HEK293 (cell line): ENCODE measurements around the gene NAALADL2.
"Not testable (repeated sequence)": the region's sequence is repeated elsewhere in the genome, so short reads cannot be mapped to it uniquely, and the experiment has no call there.

ENCODE experiments used
- CTCF ChIA-PET: fragments of 350-600 bp; formaldehyde crosslinking; extraction: SDS; loops from one replicate; lab custom pipeline; 2021; ENCODE audit warnings: antibody characterized with exemption; lab: Yijun Ruan, JAX
- POLR2A ChIA-PET: fragments of 300-600 bp; formaldehyde crosslinking; extraction: SDS; loops from one replicate; lab custom pipeline; 2020; ENCODE audit warnings: antibody characterized with exemption, inconsistent platforms; lab: Yijun Ruan, JAX
- H3K27ac ChIP-seq: fragments of 200-500 bp; sonication (Bioruptor generic); 2 replicates; pipeline ENCODE4 v1.5.1; 2014; ENCODE audit warnings: low read depth, low read length, control low read depth, inconsistent platforms; ENCODE audit errors: extremely low read depth
- H3K36me3 ChIP-seq, 2 experiments: fragments of 200-500 bp in 1 of 2; sonication (Bioruptor generic) in 1 of 2; 1 replicate in 1 of 2; 2 replicates in 1 of 2; pipeline ENCODE4 v1.5.1; 2014 to 2017; ENCODE audit warnings: inconsistent platforms in 2 of 2, low read length in 2 of 2; ENCODE audit not compliant: control insufficient read depth in 2 of 2, insufficient read depth in 1 of 2
- H3K4me1 ChIP-seq: fragments of 200-500 bp; sonication (Bioruptor generic); 2 replicates; pipeline ENCODE4 v1.5.1; 2014; ENCODE audit warnings: mild to moderate bottlenecking, low read length, inconsistent platforms; ENCODE audit not compliant: control insufficient read depth, insufficient read depth
- H3K4me3 ChIP-seq: 2 replicates; pipeline ENCODE4 v1.5.1; 2011; ENCODE audit warnings: low read depth, mild to moderate bottlenecking, control low read depth, low read length, moderate library complexity
- H3K9me3 ChIP-seq: fragments of 200-500 bp; sonication (Bioruptor generic); 2 replicates; pipeline ENCODE4 v1.5.1; 2014; ENCODE audit warnings: low read depth, low read length, inconsistent platforms; ENCODE audit not compliant: control insufficient read depth, insufficient read depth
- EGR2 ChIP-seq: fragments of 450-650 bp; formaldehyde crosslinking; IDR thresholded peaks from 2 replicates; pipeline ENCODE4 v1.5.1; 2016; ENCODE audit warnings: low read depth, missing biosample characterization, missing genetic modification characterization
- GLIS2 ChIP-seq: fragments of 450-650 bp; formaldehyde crosslinking; IDR thresholded peaks from 2 replicates; pipeline ENCODE4 v1.5.1; 2016; ENCODE audit warnings: missing biosample characterization, missing genetic modification characterization
- KLF7 ChIP-seq: fragments of 450-650 bp; formaldehyde crosslinking; IDR thresholded peaks from 2 replicates; pipeline ENCODE4 v1.5.1; 2016; ENCODE audit warnings: missing biosample characterization, missing genetic modification characterization, borderline replicate concordance
- ZBTB48 ChIP-seq: fragments of 450-650 bp; formaldehyde crosslinking; IDR thresholded peaks from 2 replicates; pipeline ENCODE4 v1.5.1; 2016; ENCODE audit warnings: missing biosample characterization, missing genetic modification characterization
- ZBTB7A ChIP-seq: fragments of 450-650 bp; formaldehyde crosslinking; IDR thresholded peaks from 2 replicates; pipeline ENCODE4 v1.5.1; 2016; ENCODE audit warnings: low read depth, missing biosample characterization, missing genetic modification characterization
- ZNF114 ChIP-seq: fragments of 450-650 bp; formaldehyde crosslinking; IDR thresholded peaks from 2 replicates; pipeline ENCODE4 v1.5.0; 2017; ENCODE audit warnings: missing biosample characterization, missing genetic modification characterization
- ZNF169 ChIP-seq: fragments of 450-650 bp; formaldehyde crosslinking; IDR thresholded peaks from 2 replicates; pipeline ENCODE4 v1.5.1; 2016; ENCODE audit warnings: missing biosample characterization, missing genetic modification characterization
- ZNF354C ChIP-seq: fragments of 450-650 bp; formaldehyde crosslinking; IDR thresholded peaks from 2 replicates; pipeline ENCODE4 v1.5.1; 2016; ENCODE audit warnings: missing biosample characterization, missing genetic modification characterization, low read depth, borderline replicate concordance
- ZNF416 ChIP-seq: fragments of 450-650 bp; formaldehyde crosslinking; IDR thresholded peaks from 2 replicates; pipeline ENCODE4 v1.5.1; 2016; ENCODE audit warnings: missing biosample characterization, missing genetic modification characterization
- ZNF571 ChIP-seq: fragments of 450-650 bp; formaldehyde crosslinking; IDR thresholded peaks from 2 replicates; pipeline ENCODE4 v1.5.0; 2017; ENCODE audit warnings: missing biosample characterization, missing genetic modification characterization
- ZNF670 ChIP-seq: fragments of 450-650 bp; formaldehyde crosslinking; IDR thresholded peaks from 2 replicates; pipeline ENCODE4 v1.5.1; 2016; ENCODE audit warnings: missing biosample characterization, missing genetic modification characterization, low read depth
- ZNF785 ChIP-seq: fragments of 450-650 bp; formaldehyde crosslinking; IDR thresholded peaks from 2 replicates; pipeline ENCODE4 v1.5.1; 2016; ENCODE audit warnings: missing biosample characterization, missing genetic modification characterization
- ZSCAN30 ChIP-seq: fragments of 450-650 bp; IDR thresholded peaks from 2 replicates; pipeline ENCODE4 v1.5.1; 2018; ENCODE audit warnings: missing biosample characterization, mild to moderate bottlenecking, missing genetic modification characterization, moderate library complexity
- TF ChIP-seq, protein P1 (sequence below): fragments of 450-650 bp; formaldehyde crosslinking; IDR thresholded peaks from 2 replicates; pipeline ENCODE4 v1.5.1; 2016; ENCODE audit warnings: missing biosample characterization, missing genetic modification characterization
- TF ChIP-seq, protein P2 (sequence below): fragments of 450-650 bp; formaldehyde crosslinking; IDR thresholded peaks from 2 replicates; pipeline ENCODE4 v1.5.1; 2017; ENCODE audit warnings: missing biosample characterization, missing genetic modification characterization
- TF ChIP-seq, protein P3 (sequence below): fragments of 450-650 bp; formaldehyde crosslinking; conservative IDR thresholded peaks from 2 replicates; pipeline ENCODE4 v1.5.1; 2016; ENCODE audit warnings: low read depth, missing biosample characterization, missing genetic modification characterization
- TF ChIP-seq, protein P4 (sequence below): fragments of 450-650 bp; formaldehyde crosslinking; IDR thresholded peaks from 2 replicates; pipeline ENCODE4 v1.5.1; 2016; ENCODE audit warnings: missing biosample characterization, missing genetic modification characterization
- TF ChIP-seq, protein P5 (sequence below): fragments of 450-650 bp; formaldehyde crosslinking; IDR thresholded peaks from 2 replicates; pipeline ENCODE4 v1.5.1; 2016; ENCODE audit warnings: missing biosample characterization, missing genetic modification characterization
- TF ChIP-seq, protein P6 (sequence below): fragments of 450-650 bp; formaldehyde crosslinking; IDR thresholded peaks from 2 replicates; pipeline ENCODE4 v1.5.1; 2016; ENCODE audit warnings: missing biosample characterization, missing genetic modification characterization
- TF ChIP-seq, protein P7 (sequence below): fragments of 450-650 bp; formaldehyde crosslinking; IDR thresholded peaks from 2 replicates; pipeline ENCODE4 v1.5.1; 2016; ENCODE audit warnings: missing biosample characterization, missing genetic modification characterization, low read depth

Gene NAALADL2

DNA sequence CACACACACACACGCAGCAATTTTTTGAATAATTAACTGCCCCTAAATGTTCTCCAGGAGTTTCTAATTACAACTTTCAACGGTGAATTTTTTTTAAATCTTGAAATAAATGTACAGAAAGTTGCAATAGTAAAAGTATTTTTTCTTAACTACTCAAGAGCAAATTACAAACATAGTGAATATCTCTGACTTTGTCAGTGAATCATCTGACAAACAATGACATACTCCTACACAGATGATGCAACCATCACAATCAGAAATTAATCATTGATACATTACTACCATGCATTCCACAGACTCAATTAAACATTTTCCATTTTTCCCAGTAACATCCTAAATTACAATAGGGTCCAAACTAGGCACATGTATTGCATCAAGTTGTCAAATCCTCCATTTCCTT is 597.3 kb downstream of the NAALADL2 start (continued):
- TF ChIP-seq, protein P1, sequence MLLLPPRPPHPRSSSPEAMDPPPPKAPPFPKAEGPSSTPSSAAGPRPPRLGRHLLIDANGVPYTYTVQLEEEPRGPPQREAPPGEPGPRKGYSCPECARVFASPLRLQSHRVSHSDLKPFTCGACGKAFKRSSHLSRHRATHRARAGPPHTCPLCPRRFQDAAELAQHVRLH, result no peak
- TF ChIP-seq ZBTB48 (tag by site-specific recombination) (no peak), ZBTB7A (tag by site-specific recombination) (no peak), KLF7 (tag by site-specific recombination) (no peak), EGR2 (tag by site-specific recombination) (no peak), ZNF354C (no peak)
- TF ChIP-seq, protein P2, sequence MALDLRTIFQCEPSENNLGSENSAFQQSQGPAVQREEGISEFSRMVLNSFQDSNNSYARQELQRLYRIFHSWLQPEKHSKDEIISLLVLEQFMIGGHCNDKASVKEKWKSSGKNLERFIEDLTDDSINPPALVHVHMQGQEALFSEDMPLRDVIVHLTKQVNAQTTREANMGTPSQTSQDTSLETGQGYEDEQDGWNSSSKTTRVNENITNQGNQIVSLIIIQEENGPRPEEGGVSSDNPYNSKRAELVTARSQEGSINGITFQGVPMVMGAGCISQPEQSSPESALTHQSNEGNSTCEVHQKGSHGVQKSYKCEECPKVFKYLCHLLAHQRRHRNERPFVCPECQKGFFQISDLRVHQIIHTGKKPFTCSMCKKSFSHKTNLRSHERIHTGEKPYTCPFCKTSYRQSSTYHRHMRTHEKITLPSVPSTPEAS, result no peak
- TF ChIP-seq, protein P3, sequence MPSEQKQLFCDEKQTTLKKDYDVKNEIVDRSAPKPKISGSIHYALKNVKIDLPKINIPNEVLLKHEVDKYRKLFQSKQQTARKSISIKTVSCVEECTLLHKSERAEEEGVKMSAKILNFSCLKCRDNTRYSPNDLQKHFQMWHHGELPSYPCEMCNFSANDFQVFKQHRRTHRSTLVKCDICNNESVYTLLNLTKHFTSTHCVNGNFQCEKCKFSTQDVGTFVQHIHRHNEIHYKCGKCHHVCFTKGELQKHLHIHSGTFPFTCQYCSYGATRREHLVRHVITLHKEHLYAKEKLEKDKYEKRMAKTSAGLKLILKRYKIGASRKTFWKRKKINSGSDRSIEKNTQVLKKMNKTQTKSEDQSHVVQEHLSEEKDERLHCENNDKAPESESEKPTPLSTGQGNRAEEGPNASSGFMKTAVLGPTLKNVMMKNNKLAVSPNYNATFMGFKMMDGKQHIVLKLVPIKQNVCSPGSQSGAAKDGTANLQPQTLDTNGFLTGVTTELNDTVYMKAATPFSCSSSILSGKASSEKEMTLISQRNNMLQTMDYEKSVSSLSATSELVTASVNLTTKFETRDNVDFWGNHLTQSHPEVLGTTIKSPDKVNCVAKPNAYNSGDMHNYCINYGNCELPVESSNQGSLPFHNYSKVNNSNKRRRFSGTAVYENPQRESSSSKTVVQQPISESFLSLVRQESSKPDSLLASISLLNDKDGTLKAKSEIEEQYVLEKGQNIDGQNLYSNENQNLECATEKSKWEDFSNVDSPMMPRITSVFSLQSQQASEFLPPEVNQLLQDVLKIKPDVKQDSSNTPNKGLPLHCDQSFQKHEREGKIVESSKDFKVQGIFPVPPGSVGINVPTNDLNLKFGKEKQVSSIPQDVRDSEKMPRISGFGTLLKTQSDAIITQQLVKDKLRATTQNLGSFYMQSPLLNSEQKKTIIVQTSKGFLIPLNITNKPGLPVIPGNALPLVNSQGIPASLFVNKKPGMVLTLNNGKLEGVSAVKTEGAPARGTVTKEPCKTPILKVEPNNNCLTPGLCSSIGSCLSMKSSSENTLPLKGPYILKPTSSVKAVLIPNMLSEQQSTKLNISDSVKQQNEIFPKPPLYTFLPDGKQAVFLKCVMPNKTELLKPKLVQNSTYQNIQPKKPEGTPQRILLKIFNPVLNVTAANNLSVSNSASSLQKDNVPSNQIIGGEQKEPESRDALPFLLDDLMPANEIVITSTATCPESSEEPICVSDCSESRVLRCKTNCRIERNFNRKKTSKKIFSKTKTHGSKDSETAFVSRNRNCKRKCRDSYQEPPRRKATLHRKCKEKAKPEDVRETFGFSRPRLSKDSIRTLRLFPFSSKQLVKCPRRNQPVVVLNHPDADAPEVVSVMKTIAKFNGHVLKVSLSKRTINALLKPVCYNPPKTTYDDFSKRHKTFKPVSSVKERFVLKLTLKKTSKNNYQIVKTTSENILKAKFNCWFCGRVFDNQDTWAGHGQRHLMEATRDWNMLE (tag by site-specific recombination), result no peak
- TF ChIP-seq, protein P4, sequence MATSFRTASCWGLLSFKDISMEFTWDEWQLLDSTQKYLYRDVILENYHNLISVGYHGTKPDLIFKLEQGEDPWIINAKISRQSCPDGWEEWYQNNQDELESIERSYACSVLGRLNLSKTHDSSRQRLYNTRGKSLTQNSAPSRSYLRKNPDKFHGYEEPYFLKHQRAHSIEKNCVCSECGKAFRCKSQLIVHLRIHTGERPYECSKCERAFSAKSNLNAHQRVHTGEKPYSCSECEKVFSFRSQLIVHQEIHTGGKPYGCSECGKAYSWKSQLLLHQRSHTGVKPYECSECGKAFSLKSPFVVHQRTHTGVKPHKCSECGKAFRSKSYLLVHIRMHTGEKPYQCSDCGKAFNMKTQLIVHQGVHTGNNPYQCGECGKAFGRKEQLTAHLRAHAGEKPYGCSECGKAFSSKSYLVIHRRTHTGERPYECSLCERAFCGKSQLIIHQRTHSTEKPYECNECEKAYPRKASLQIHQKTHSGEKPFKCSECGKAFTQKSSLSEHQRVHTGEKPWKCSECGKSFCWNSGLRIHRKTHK, result no peak

DNA sequence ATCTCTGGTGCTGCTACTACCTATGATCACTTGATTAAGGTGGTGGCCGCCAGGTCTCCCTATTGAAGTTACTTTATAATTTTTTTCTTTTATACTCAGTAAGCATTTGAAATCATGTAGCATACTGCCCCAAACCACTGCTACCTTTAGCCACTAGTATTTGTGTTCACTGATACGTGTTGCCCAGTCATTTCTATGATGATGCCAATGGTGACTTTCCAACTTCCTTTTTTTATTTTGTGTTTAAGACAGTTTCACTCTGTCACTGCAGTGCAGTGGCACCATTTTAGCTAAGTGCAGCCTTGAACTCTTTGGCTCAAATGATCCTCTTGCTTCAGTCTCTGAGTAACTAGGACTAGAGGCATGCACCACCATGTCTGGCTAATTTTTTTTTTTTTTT is 598.2 kb downstream of the NAALADL2 start:
- no peak for TF ChIP-seq ZNF169 (tag by site-specific recombination)
- no peak for TF ChIP-seq ZNF114
- no peak for TF ChIP-seq ZNF670 (tag by site-specific recombination)
- TF ChIP-seq, protein P5, sequence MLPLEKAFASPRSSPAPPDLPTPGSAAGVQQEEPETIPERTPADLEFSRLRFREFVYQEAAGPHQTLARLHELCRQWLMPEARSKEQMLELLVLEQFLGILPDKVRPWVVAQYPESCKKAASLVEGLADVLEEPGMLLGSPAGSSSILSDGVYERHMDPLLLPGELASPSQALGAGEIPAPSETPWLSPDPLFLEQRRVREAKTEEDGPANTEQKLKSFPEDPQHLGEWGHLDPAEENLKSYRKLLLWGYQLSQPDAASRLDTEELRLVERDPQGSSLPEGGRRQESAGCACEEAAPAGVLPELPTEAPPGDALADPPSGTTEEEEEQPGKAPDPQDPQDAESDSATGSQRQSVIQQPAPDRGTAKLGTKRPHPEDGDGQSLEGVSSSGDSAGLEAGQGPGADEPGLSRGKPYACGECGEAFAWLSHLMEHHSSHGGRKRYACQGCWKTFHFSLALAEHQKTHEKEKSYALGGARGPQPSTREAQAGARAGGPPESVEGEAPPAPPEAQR, result no peak
- TF ChIP-seq GLIS2 (tag by site-specific recombination), result no peak
- TF ChIP-seq, protein P6, sequence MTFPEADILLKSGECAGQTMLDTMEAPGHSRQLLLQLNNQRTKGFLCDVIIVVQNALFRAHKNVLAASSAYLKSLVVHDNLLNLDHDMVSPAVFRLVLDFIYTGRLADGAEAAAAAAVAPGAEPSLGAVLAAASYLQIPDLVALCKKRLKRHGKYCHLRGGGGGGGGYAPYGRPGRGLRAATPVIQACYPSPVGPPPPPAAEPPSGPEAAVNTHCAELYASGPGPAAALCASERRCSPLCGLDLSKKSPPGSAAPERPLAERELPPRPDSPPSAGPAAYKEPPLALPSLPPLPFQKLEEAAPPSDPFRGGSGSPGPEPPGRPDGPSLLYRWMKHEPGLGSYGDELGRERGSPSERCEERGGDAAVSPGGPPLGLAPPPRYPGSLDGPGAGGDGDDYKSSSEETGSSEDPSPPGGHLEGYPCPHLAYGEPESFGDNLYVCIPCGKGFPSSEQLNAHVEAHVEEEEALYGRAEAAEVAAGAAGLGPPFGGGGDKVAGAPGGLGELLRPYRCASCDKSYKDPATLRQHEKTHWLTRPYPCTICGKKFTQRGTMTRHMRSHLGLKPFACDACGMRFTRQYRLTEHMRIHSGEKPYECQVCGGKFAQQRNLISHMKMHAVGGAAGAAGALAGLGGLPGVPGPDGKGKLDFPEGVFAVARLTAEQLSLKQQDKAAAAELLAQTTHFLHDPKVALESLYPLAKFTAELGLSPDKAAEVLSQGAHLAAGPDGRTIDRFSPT (tag by site-specific recombination), result no peak
- TF ChIP-seq ZNF571 (tag by site-specific recombination), result no peak
- no peak for TF ChIP-seq ZSCAN30 (tag by site-specific recombination)
- no peak for TF ChIP-seq ZNF785
- no peak for TF ChIP-seq ZNF416
- no peak for TF ChIP-seq ZBTB7A (tag by site-specific recombination)
- TF ChIP-seq, protein P7, sequence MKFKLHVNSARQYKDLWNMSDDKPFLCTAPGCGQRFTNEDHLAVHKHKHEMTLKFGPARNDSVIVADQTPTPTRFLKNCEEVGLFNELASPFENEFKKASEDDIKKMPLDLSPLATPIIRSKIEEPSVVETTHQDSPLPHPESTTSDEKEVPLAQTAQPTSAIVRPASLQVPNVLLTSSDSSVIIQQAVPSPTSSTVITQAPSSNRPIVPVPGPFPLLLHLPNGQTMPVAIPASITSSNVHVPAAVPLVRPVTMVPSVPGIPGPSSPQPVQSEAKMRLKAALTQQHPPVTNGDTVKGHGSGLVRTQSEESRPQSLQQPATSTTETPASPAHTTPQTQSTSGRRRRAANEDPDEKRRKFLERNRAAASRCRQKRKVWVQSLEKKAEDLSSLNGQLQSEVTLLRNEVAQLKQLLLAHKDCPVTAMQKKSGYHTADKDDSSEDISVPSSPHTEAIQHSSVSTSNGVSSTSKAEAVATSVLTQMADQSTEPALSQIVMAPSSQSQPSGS (tag by site-specific recombination), result no peak
- no peaks in the 10 kb centered on the region for H3K36me3 ChIP-seq
- ChIA-PET POLR2A (no interaction called here), CTCF (no interaction called here)
- H3K27ac ChIP-seq, result no peak overlapping the region
- no peak overlapping the region for H3K4me3 ChIP-seq
- H3K9me3 ChIP-seq, result no peaks in the 10 kb centered on the region
- H3K4me1 ChIP-seq, result no peaks in the 10 kb centered on the region

DNA sequence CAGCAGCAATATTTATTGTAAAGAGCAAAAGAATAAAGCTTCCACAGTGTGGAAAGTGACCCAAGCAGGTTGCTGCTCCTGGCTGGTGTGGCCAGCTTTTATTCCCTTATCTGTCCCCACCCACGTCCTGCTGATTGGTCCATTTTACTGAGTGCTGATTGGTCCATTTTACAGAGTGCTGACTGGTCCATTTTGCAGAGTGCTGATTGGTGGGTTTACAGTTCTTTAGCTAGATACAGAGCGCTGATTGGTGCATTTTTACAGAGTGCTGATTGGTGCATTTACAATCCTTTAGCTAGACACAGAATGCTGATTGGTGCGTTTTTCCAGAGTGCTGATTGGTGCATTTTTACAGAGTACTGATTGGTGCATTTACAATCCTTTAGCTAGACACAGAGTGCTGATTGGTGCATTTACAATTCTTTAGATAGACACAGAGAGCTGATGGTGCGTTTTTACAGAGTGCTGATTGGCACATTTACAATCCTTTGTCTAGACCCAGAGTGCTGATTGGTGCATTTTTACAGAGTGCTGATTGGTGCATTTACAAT is 601.8 kb downstream of the NAALADL2 start:
- not testable (repeated sequence) for H3K36me3 ChIP-seq

More for the DNA sequence above, 601.8 kb downstream of the NAALADL2 start:
- H3K4me1 ChIP-seq, CTCF ChIA-PET, POLR2A ChIA-PET, H3K4me3 ChIP-seq, H3K9me3 ChIP-seq, H3K27ac ChIP-seq: not testable (repeated sequence)
